Measurements from ENCODE around the gene SCP2. TPM values are rescaled to one million over a fixed set of nuclear protein-coding genes. Genes with fewer than 3 reads are reported as not detected.

Gene SCP2
- 126 TPM for polyA plus RNA-seq (2012; ENCODE audit: insufficient read depth, insufficient read length)

- H3K4me3 ChIP-seq (ENCODE audit: low read length): peak within 1 kb of the TSS; percentile 68
- peak; percentile 43 for DNase-seq (ENCODE audit: low read depth, low spot score)
Observed at GRCh38 chr1:52927212-52928014, at the start of gene SCP2. Gene SCP2, plus strand, starts transcription at chr1:52927276. Its CDS starts 121 bp downstream, at chr1:52927397.

- DNase-seq (ENCODE audit: low read depth, low spot score): no peak
- no peak overlapping the region for H3K4me3 ChIP-seq (ENCODE audit: low read length)
Observed at GRCh38 chr1:52877554-52877953, 49.5 kb upstream of the SCP2 start.

GRCh38 chr1:52880206-52880605 lies 46.9 kb upstream of the SCP2 start:
- no peak overlapping the region for H3K4me3 ChIP-seq (ENCODE audit: low read length)
- DNase-seq (ENCODE audit: low read depth, low spot score): no peak

GRCh38 chr1:52887483-52887882 lies 39.6 kb upstream of the SCP2 start:
- no peak overlapping the region for H3K4me3 ChIP-seq (ENCODE audit: low read length)
- DNase-seq (ENCODE audit: low read depth, low spot score): no peak

- no peak overlapping the region for H3K4me3 ChIP-seq (ENCODE audit: low read length)
- DNase-seq (ENCODE audit: low read depth, low spot score): no peak
Observed at GRCh38 chr1:52892424-52893215, 34.5 kb upstream of the SCP2 start.

GRCh38 chr1:52899445-52899894 lies 27.6 kb upstream of the SCP2 start:
- peak; percentile 95 for DNase-seq (ENCODE audit: low read depth, low spot score)
- H3K4me3 ChIP-seq (ENCODE audit: low read length): no peak overlapping the region

GRCh38 chr1:52900402-52900801 lies 26.7 kb upstream of the SCP2 start:
- DNase-seq (ENCODE audit: low read depth, low spot score): no peak
- H3K4me3 ChIP-seq (ENCODE audit: low read length): no peak overlapping the region

- H3K4me3 ChIP-seq (ENCODE audit: low read length): no peak overlapping the region
- DNase-seq (ENCODE audit: low read depth, low spot score): no peak
Observed at GRCh38 chr1:52901384-52901783, 25.7 kb upstream of the SCP2 start.

GRCh38 chr1:52904208-52904926 lies 22.7 kb upstream of the SCP2 start:
- no peak for DNase-seq (ENCODE audit: low read depth, low spot score)
- no peak overlapping the region for H3K4me3 ChIP-seq (ENCODE audit: low read length)

- peak; percentile 24 for DNase-seq (ENCODE audit: low read depth, low spot score)
- no peak overlapping the region for H3K4me3 ChIP-seq (ENCODE audit: low read length)
Observed at GRCh38 chr1:52904927-52905698, 22.0 kb upstream of the SCP2 start.

GRCh38 chr1:52906135-52906603 lies 20.9 kb upstream of the SCP2 start:
- no peak for DNase-seq (ENCODE audit: low read depth, low spot score)
- no peak overlapping the region for H3K4me3 ChIP-seq (ENCODE audit: low read length)

- no peak for DNase-seq (ENCODE audit: low read depth, low spot score)
Observed at GRCh38 chr1:52907068-52907811, 19.8 kb upstream of the SCP2 start.

GRCh38 chr1:52907812-52908153 lies 19.3 kb upstream of the SCP2 start:
- DNase-seq (ENCODE audit: low read depth, low spot score): no peak
- no peak overlapping the region for H3K4me3 ChIP-seq (ENCODE audit: low read length)

More at GRCh38 chr1:52907068-52907811, 19.8 kb upstream of the SCP2 start:
- no peak overlapping the region for H3K4me3 ChIP-seq (ENCODE audit: low read length)

- no peak overlapping the region for H3K4me3 ChIP-seq (ENCODE audit: low read length)
- no peak for DNase-seq (ENCODE audit: low read depth, low spot score)
Observed at GRCh38 chr1:52911541-52911940, 15.5 kb upstream of the SCP2 start.

- DNase-seq (ENCODE audit: low read depth, low spot score): no peak
Observed at GRCh38 chr1:52913014-52913413, 14.1 kb upstream of the SCP2 start.

GRCh38 chr1:52913537-52913936 lies 13.5 kb upstream of the SCP2 start:
- H3K4me3 ChIP-seq (ENCODE audit: low read length): no peak overlapping the region
- no peak for DNase-seq (ENCODE audit: low read depth, low spot score)

More at GRCh38 chr1:52913014-52913413, 14.1 kb upstream of the SCP2 start:
- H3K4me3 ChIP-seq (ENCODE audit: low read length): no peak overlapping the region

- DNase-seq (ENCODE audit: low read depth, low spot score): no peak
- H3K4me3 ChIP-seq (ENCODE audit: low read length): no peak overlapping the region
Observed at GRCh38 chr1:52914463-52914862, 12.6 kb upstream of the SCP2 start.

- no peak overlapping the region for H3K4me3 ChIP-seq (ENCODE audit: low read length)
- DNase-seq (ENCODE audit: low read depth, low spot score): no peak
Observed at GRCh38 chr1:52915211-52915854, 11.7 kb upstream of the SCP2 start.
